Effector memory CD8-positive, alpha-beta T cell (primary cell): Measurements from ENCODE around the gene CLCF1.

Experiments
- ATAC-seq: fragments of 150-1000 bp; cut with Tn5 transposase; replicated peaks from 2 replicates; pipeline ENCODE4 v1.10.0; 2021; ENCODE audit warnings: mild to moderate bottlenecking, moderate library complexity
- DNase-seq, 3 experiments: peaks; one replicate each; pipeline ENCODE4 v3.0.0; 2021
- H3K27ac Mint-ChIP-seq, 2 donors: one replicate each; pipeline ENCODE4 v1.8.0; 2022; ENCODE audit warnings: mild to moderate bottlenecking in 2 of 2, mixed read lengths in 2 of 2, moderate library complexity in 2 of 2
- H3K27me3 Mint-ChIP-seq, 2 donors: one replicate each; pipeline ENCODE4 v1.8.0; 2022; ENCODE audit warnings: mixed read lengths in 2 of 2
- H3K36me3 Mint-ChIP-seq: one replicate; pipeline ENCODE4 v1.8.0; 2022; ENCODE audit warnings: mild to moderate bottlenecking, moderate library complexity, mixed read lengths; ENCODE audit not compliant: insufficient read depth
- H3K4me1 Mint-ChIP-seq, 2 donors: one replicate each; pipeline ENCODE4 v1.8.0; 2022; ENCODE audit warnings: low read depth in 2 of 2, mixed read lengths in 2 of 2
- H3K4me3 Mint-ChIP-seq, 2 donors: one replicate each; pipeline ENCODE4 v1.8.0; 2022; ENCODE audit warnings: mild to moderate bottlenecking in 2 of 2, mixed read lengths in 2 of 2, moderate library complexity in 2 of 2
- H3K9me3 Mint-ChIP-seq, 2 donors: one replicate each; pipeline ENCODE4 v1.8.0; 2022; ENCODE audit warnings: mixed read lengths in 2 of 2

Gene CLCF1

GRCh38 chr11:67396587-67397389 is 23.4 kb upstream of the CLCF1 start:
- Mint-ChIP-seq H3K9me3 (no peaks in the 10 kb centered on the region), H3K36me3 (peaks cover 55% of the 10 kb centered on the region), H3K4me1 (peaks cover 36 to 40% of the 10 kb centered on the region in 2 donors), H3K4me3 (peak overlapping the region; percentile 34 to 40), H3K27me3 (no peaks in the 10 kb centered on the region), H3K27ac (peak overlapping the region; percentile 86 to 90)
- no peak for DNase-seq
- no peak for ATAC-seq

GRCh38 chr11:67396259-67396581 is 22.8 kb upstream of the CLCF1 start:
- no peak for ATAC-seq
- H3K36me3 Mint-ChIP-seq = peaks cover 59% of the 10 kb centered on the region
- peak overlapping the region; percentile 86 to 90 for H3K27ac Mint-ChIP-seq
- no peak for DNase-seq
- no peak overlapping the region for H3K4me3 Mint-ChIP-seq
- peaks cover 38 to 42% of the 10 kb centered on the region in 2 donors for H3K4me1 Mint-ChIP-seq
- H3K27me3 Mint-ChIP-seq = no peaks in the 10 kb centered on the region
- no peaks in the 10 kb centered on the region for H3K9me3 Mint-ChIP-seq

GRCh38 chr11:67395555-67396258 is 22.3 kb upstream of the CLCF1 start:
- no peak for ATAC-seq
- peak overlapping the region; percentile 86 to 90 for H3K27ac Mint-ChIP-seq
- no peak overlapping the region for H3K4me3 Mint-ChIP-seq
- no peaks in the 10 kb centered on the region for H3K27me3 Mint-ChIP-seq
- H3K9me3 Mint-ChIP-seq = no peaks in the 10 kb centered on the region
- peaks cover 56% of the 10 kb centered on the region for H3K36me3 Mint-ChIP-seq
- DNase-seq = no peak
- H3K4me1 Mint-ChIP-seq = peaks cover 43% of the 10 kb centered on the region in 2 donors

GRCh38 chr11:67393990-67394389 is 20.6 kb upstream of the CLCF1 start:
- no peaks in the 10 kb centered on the region for H3K27me3 Mint-ChIP-seq
- no peaks in the 10 kb centered on the region for H3K9me3 Mint-ChIP-seq
- peaks cover 42 to 47% of the 10 kb centered on the region in 2 donors for H3K4me1 Mint-ChIP-seq
- H3K36me3 Mint-ChIP-seq = peaks cover 44% of the 10 kb centered on the region
- DNase-seq = no peak
- peak overlapping the region in 1 of 2 donors; percentile 38 for H3K27ac Mint-ChIP-seq
- peak overlapping the region; percentile 65 to 87 for H3K4me3 Mint-ChIP-seq
- no peak for ATAC-seq

- Mint-ChIP-seq H3K4me1 (peaks cover 42 to 48% of the 10 kb centered on the region in 2 donors), H3K9me3 (no peaks in the 10 kb centered on the region), H3K36me3 (peaks cover 42% of the 10 kb centered on the region), H3K27me3 (no peaks in the 10 kb centered on the region), H3K4me3 (peak overlapping the region; percentile 65 to 87), H3K27ac (peak overlapping the region in 1 of 2 donors; percentile 38)
- DNase-seq = no peak
- no peak for ATAC-seq
Observed at GRCh38 chr11:67393437-67393836, 20.0 kb upstream of the CLCF1 start.

GRCh38 chr11:67392183-67392715 is 18.9 kb upstream of the CLCF1 start:
- ATAC-seq = no peak
- Mint-ChIP-seq H3K27me3 (no peaks in the 10 kb centered on the region), H3K9me3 (no peaks in the 10 kb centered on the region)

GRCh38 chr11:67391304-67392182 is 18.1 kb upstream of the CLCF1 start, which contains the start of gene RAD9A:
RAD9A (plus strand) TSS chr11:67391986; CDS start chr11:67392045, 59 bp downstream.
- Mint-ChIP-seq H3K4me1 (peaks cover 29 to 31% of the 10 kb centered on the region in 2 donors), H3K27me3 (no peaks in the 10 kb centered on the region), H3K27ac (peak within 1 kb of the TSS; percentile 86 to 90), H3K4me3 (peak within 1 kb of the TSS; percentile 82 to 87), H3K36me3 (peaks cover 32% of the 10 kb centered on the region), H3K9me3 (no peaks in the 10 kb centered on the region)
- DNase-seq = peak; percentile 83 to 88 (median 86)
- peak; percentile 85 for ATAC-seq

More at GRCh38 chr11:67392183-67392715, 18.9 kb upstream of the CLCF1 start:
- Mint-ChIP-seq H3K27ac (peak overlapping the region; percentile 86 to 90), H3K4me1 (peaks cover 34 to 37% of the 10 kb centered on the region in 2 donors), H3K4me3 (peak overlapping the region; percentile 82 to 87), H3K36me3 (peaks cover 37% of the 10 kb centered on the region)
- no peak for DNase-seq

GRCh38 chr11:67390947-67391303 is 17.5 kb upstream of the CLCF1 start:
- Mint-ChIP-seq H3K27ac (peak overlapping the region; percentile 86 to 90), H3K27me3 (no peaks in the 10 kb centered on the region), H3K36me3 (peaks cover 30% of the 10 kb centered on the region), H3K9me3 (no peaks in the 10 kb centered on the region), H3K4me3 (peak overlapping the region; percentile 82 to 87), H3K4me1 (peaks cover 25 to 31% of the 10 kb centered on the region in 2 donors)
- ATAC-seq (no peak), DNase-seq (no peak)

GRCh38 chr11:67389477-67389876 is 16.1 kb upstream of the CLCF1 start:
- peak; percentile 35 for ATAC-seq
- peaks cover 25 to 31% of the 10 kb centered on the region in 2 donors for H3K4me1 Mint-ChIP-seq
- peaks cover 0 to 7% of the 10 kb centered on the region in 2 donors for H3K27me3 Mint-ChIP-seq
- peaks cover 23% of the 10 kb centered on the region for H3K36me3 Mint-ChIP-seq
- no peaks in the 10 kb centered on the region for H3K9me3 Mint-ChIP-seq
- H3K27ac Mint-ChIP-seq = peak overlapping the region; percentile 79 to 90
- peak overlapping the region; percentile 71 to 75 for H3K4me3 Mint-ChIP-seq
- peak; percentile 37 to 59 (median 53) for DNase-seq

- no peak overlapping the region for H3K4me3 Mint-ChIP-seq
- ATAC-seq (no peak), DNase-seq (no peak)
- no peaks in the 10 kb centered on the region for H3K9me3 Mint-ChIP-seq
- H3K27me3 Mint-ChIP-seq = peaks cover 0 to 7% of the 10 kb centered on the region in 2 donors
- peaks cover 15% of the 10 kb centered on the region for H3K36me3 Mint-ChIP-seq
- peaks cover 17 to 23% of the 10 kb centered on the region in 2 donors for H3K4me1 Mint-ChIP-seq
- no peak overlapping the region for H3K27ac Mint-ChIP-seq
Observed at GRCh38 chr11:67387518-67387917, 14.1 kb upstream of the CLCF1 start.

- H3K4me1 Mint-ChIP-seq = peaks cover 15 to 23% of the 10 kb centered on the region in 2 donors
- no peak overlapping the region for H3K4me3 Mint-ChIP-seq
- ATAC-seq = no peak
- H3K36me3 Mint-ChIP-seq = peaks cover 11% of the 10 kb centered on the region
- no peak for DNase-seq
- H3K27ac Mint-ChIP-seq = no peak overlapping the region
- no peaks in the 10 kb centered on the region for H3K9me3 Mint-ChIP-seq
- H3K27me3 Mint-ChIP-seq = peaks cover 0 to 7% of the 10 kb centered on the region in 2 donors
Observed at GRCh38 chr11:67387069-67387468, 13.7 kb upstream of the CLCF1 start.

GRCh38 chr11:67384851-67385366 is 11.5 kb upstream of the CLCF1 start:
- no peak overlapping the region for H3K4me3 Mint-ChIP-seq
- ATAC-seq (no peak), DNase-seq (no peak)
- H3K36me3 Mint-ChIP-seq = peaks cover 8% of the 10 kb centered on the region
- no peak overlapping the region for H3K27ac Mint-ChIP-seq
- H3K4me1 Mint-ChIP-seq = peaks cover 14 to 29% of the 10 kb centered on the region in 2 donors
- peaks cover 0 to 7% of the 10 kb centered on the region in 2 donors for H3K27me3 Mint-ChIP-seq
- no peaks in the 10 kb centered on the region for H3K9me3 Mint-ChIP-seq
